ENCODE data around the gene ARRB2. TPM values are rescaled to one million over a fixed set of nuclear protein-coding genes. Genes with fewer than 3 reads are reported as not detected.

ARRB2 gene
- total and polyA plus RNA-seq, 2 donors (not counting 3 experiments of a cell fraction or from before 2014, with no cell fraction given), result 18.6 to 21.3 TPM

DNA sequence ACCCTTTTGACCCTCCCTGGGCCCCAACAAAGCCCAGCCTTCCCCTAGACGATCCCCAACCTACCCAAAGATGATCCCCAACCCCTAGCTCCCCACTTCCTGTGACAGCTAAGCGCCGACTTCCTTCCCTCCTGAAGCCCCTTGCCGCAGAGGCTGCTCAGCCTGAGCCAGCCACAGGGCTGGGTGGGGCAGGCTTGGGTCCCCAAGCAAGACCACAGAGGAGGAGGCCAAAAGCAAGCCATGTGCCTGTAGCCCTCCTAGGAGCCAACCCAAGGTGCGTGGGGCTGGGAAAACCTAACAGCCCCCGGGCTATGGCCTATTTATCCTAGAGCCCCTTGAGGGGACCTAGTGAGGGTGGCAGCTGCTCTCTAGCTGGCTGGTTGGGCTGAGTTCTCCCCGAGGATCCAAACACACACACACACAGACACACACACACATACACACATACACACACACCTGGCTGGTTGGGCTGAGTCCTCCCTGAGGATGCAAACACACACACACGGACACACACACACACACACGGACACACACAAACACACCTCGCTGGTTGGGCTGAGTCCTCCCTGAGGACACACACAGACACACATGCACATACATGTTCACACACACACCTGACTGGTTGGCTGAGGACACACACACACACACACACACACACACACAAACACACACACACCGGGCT lies 4.8 kb downstream of the ARRB2 start:
- ChIA-PET POLR2A (no interaction called here), CTCF (no interaction called here)
- H3K4me1 ChIP-seq (ENCODE audit: control insufficient read depth, extremely low read depth, insufficient read depth, low read length), result peaks cover 14% of the 10 kb centered on the region
- no peak overlapping the region for H3K9ac ChIP-seq (replicated peaks; ENCODE audit: extremely low read depth, insufficient read depth, low read length)
- intact Hi-C loops (cut with micrococcal nuclease) (no loop called here), dilution Hi-C loops (cut with MboI; ENCODE audit: extremely low pct_ligation_motif_present, low sequenced_read_pairs) (no loop called here)
- H4K20me1 ChIP-seq (replicated peaks; ENCODE audit: control insufficient read depth, extremely low read depth, insufficient read depth, low read length), result no peaks in the 10 kb centered on the region
- no TSS peak for BruUV-seq (replicated peaks)
- no peaks in the 10 kb centered on the region for H3K9me1 ChIP-seq (replicated peaks; ENCODE audit: control insufficient read depth, extremely low read depth, insufficient read depth, low read length)
- DNase-seq (ENCODE audit: low read depth, low spot score) (no peak), FAIRE-seq (no peak)
- no peak overlapping the region for H3K4me2 ChIP-seq (ENCODE audit: insufficient read depth, low read length)
- no peak overlapping the region for H3K4me3 ChIP-seq (replicated peaks in 1 of 3; ENCODE audit: insufficient read depth in 1 of 3, low read depth in 1 of 3, low read length in 3 of 3)
- H3K36me3 ChIP-seq (ENCODE audit: control insufficient read depth in 2 of 2, extremely low read depth in 1 of 2, insufficient read depth in 2 of 2, low read length in 2 of 2), result peaks cover 0 to 4% of the 10 kb centered on the region in 2 experiments
- H3K27me3 ChIP-seq (ENCODE audit: control insufficient read depth in 2 of 2, insufficient read depth in 2 of 2, low read length in 2 of 2), result no peaks in the 10 kb centered on the region
- no peak overlapping the region for H3K27ac ChIP-seq (ENCODE audit: insufficient read depth, low read depth, low read length)
- H2AFZ ChIP-seq (ENCODE audit: low read depth, low read length), result no peak overlapping the region
- H3K79me2 ChIP-seq (ENCODE audit: control insufficient read depth, insufficient read depth, low read length), result no peaks in the 10 kb centered on the region
- no peak for TF ChIP-seq MYC (IDR thresholded peaks at IDR 0.05; ENCODE audit: low read depth, low read length)
- TF ChIP-seq POLR2AphosphoS5 (IDR thresholded peaks at IDR 0.05; ENCODE audit: insufficient read depth, low read depth, low read length), result no peak
- TF ChIP-seq, protein P1, sequence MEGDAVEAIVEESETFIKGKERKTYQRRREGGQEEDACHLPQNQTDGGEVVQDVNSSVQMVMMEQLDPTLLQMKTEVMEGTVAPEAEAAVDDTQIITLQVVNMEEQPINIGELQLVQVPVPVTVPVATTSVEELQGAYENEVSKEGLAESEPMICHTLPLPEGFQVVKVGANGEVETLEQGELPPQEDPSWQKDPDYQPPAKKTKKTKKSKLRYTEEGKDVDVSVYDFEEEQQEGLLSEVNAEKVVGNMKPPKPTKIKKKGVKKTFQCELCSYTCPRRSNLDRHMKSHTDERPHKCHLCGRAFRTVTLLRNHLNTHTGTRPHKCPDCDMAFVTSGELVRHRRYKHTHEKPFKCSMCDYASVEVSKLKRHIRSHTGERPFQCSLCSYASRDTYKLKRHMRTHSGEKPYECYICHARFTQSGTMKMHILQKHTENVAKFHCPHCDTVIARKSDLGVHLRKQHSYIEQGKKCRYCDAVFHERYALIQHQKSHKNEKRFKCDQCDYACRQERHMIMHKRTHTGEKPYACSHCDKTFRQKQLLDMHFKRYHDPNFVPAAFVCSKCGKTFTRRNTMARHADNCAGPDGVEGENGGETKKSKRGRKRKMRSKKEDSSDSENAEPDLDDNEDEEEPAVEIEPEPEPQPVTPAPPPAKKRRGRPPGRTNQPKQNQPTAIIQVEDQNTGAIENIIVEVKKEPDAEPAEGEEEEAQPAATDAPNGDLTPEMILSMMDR (IDR thresholded peaks at IDR 0.05; ENCODE audit: extremely low read depth in 1 of 2, insufficient read depth in 1 of 2, low read depth in 1 of 2, low read length in 2 of 2), result no peak
- no peak for TF ChIP-seq FOS (IDR thresholded peaks at IDR 0.05; ENCODE audit: borderline replicate concordance, insufficient read depth, low read length)
- TF ChIP-seq, protein P2, sequence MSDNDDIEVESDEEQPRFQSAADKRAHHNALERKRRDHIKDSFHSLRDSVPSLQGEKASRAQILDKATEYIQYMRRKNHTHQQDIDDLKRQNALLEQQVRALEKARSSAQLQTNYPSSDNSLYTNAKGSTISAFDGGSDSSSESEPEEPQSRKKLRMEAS (IDR thresholded peaks at IDR 0.05; ENCODE audit: insufficient read depth, insufficient read length), result no peak
- TF ChIP-seq POLR2A (IDR thresholded peaks at IDR 0.05; ENCODE audit: low read depth, low read length), result no peak
- no peak for TF ChIP-seq JUN (IDR thresholded peaks at IDR 0.05; ENCODE audit: borderline replicate concordance, insufficient read depth, insufficient read length, low read depth)
- TF ChIP-seq GATA2 (IDR thresholded peaks at IDR 0.05; ENCODE audit: insufficient read depth, insufficient read length, low read depth, low read length), result no peak
- TF ChIP-seq EZH2 (IDR thresholded peaks at IDR 0.05; ENCODE audit: borderline replicate concordance, low read depth, low read length, severe bottlenecking), result no peak
- H3K9me3 ChIP-seq (replicated peaks; ENCODE audit: control insufficient read depth, insufficient read depth, low read length), result no peaks in the 10 kb centered on the region

Measured in endothelial cell of umbilical vein (primary cell).